Measurements from ENCODE around the gene JADE1. TPM values are rescaled to one million over a fixed set of nuclear protein-coding genes. Genes with fewer than 3 reads are reported as not detected.

JADE1 gene
- polyA plus RNA-seq, 3 donors = 44.7 to 48.0 (median 48.0) TPM

DNA sequence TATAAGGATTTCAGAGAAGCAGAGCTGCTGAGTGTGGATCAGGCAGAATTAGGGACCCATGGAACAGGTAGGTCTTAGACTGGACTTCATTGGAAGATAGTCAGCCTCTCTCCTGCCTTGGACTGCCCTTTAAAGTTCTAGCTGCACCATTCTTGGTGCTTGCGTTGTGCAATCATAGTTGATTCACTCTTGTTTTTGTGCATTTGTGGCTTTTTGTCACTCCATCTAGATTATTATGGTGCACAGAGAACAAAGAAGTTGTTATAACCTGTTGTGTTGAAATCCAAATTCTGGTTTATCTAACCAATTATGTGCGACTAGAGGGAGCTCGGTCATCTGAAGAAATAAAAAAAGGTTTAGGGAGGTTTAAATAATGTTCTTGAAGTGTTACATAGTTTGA, 59.3 kb downstream of the JADE1 start:
- DNase-seq (ENCODE audit: low read depth in 3 of 3, low spot score in 2 of 3) = no peak

DNA sequence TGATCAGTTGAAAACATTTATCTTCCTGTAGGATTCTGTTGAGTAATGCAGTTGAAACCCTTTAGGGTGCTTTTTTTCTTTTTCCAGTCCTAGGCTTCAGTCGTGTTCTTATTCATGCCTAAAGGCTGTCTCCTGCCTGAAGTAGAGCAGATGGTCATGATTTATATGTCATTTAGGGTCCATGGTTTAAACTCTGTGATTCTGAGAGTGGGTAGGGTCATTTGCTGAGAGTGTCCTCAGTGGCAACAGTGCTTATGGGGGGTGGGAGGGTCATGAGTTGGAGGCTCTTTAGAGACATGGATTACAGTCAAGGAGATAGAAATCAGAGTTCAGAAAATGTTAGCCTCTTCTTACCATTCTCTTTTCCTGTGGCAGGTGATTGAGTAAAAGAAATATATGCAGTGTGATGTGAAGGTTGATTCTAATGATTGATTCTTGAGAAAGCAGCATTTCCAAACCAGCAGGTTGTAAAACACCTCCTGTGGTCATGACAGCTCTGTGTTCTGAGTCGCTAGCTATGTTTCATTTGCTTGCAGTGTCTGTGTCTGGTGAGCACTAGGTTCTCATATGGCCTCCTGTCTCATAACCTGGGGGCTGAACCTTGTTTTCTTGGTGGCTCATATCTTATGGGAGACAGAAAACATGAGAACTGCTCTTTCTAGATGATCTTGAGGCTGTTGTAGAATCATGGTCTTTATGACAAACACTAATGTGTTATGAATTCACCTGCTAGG, 60.4 kb downstream of the JADE1 start:
- DNase-seq (ENCODE audit: low read depth in 3 of 3, low spot score in 2 of 3) = no peak

DNA sequence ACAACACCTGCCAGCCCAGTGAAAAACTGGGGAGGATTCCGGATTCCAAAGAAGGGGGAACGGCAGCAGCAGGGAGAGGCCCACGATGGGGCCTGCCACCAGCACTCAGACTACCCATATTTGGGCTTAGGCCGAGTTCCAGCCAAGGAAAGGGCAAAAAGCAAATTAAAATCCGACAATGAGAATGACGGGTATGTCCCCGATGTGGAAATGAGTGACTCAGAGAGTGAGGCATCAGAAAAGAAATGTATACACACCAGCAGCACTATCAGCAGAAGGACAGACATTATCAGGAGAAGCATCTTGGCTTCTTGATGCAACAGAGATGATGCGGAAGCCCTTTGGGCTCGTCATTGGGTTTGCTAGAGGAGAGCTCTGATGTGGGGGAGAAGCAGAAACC, 62.4 kb downstream of the JADE1 start:
- no peak for DNase-seq (ENCODE audit: low read depth in 3 of 3, low spot score in 2 of 3)

DNA sequence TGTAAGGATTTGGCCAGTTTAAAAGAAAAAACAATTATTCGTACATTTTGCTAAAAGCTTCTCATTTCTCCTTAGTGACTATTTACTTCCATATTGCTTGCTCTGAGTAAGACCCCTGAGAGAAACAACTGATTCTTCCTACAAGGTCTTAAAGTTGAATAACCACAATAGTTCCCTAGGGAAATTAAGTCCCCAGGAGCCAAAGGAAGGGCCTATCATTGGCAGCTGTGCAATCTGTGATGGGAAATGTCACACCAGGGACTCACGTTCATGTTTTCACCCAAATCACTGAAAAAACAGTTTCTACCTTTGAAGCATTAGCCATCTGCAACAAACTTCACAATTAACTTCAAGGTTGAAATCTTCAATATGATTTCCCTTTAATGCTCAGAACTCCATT, 66.7 kb downstream of the JADE1 start:
- DNase-seq (ENCODE audit: low read depth in 3 of 3, low spot score in 2 of 3) = no peak

DNA sequence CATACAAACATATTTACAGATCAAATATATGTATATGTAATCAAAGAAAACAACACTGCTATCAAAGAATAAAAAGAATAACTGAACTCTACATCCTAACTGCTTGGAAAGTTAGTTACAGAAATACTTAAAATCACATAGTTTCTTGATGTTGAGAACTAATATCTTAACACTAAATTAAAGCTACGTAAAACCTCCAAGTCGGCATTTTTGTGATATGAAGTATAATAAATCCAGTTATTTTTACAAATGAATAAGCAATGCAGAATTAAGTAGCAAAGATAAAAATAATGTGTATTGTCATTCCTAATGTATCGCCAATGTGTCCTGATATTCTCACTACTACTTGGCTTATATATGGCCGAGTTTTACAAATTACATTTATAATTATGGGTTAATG, 68.4 kb downstream of the JADE1 start:
- no peak for DNase-seq (ENCODE audit: low read depth in 3 of 3, low spot score in 2 of 3)

DNA sequence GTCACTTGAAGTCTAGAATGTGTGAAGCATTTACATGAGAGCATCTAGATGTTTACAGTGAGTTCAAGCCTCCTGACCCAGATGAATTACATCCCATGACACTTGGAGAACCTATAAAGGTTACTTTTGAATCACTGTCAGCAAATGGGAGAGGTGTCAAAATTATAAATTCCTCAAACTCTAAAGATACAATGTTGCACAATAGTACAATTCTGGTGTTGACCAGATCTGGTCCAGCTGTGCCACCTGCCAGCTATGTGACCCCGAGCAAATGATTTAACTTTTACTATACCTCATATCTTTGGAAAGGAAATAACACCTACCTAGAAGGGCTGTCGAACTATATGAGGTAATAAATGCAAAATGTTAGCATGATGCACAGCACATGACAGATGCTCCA, 69.8 kb downstream of the JADE1 start:
- DNase-seq (ENCODE audit: low read depth in 3 of 3, low spot score in 2 of 3) = no peak

DNA sequence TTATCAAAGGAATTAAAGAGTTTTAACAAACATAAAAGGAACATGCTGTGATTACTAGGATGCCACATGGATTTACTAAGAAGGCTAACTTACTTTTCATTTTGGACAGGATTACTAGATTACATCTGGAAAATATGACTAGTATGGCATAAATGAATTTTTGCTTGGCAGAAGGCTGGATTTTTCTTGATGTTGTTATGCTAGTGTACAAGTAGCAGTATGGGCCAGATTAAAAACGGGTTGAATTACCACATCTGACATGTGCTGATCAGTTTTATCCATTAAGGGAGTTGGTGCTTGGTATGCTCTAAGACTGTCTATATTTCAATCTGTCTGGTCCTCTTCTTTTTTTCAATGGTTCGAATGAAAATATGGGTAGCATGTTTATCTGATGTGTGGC, 70.5 kb downstream of the JADE1 start:
- DNase-seq (ENCODE audit: low read depth in 3 of 3, low spot score in 2 of 3) = no peak

DNA sequence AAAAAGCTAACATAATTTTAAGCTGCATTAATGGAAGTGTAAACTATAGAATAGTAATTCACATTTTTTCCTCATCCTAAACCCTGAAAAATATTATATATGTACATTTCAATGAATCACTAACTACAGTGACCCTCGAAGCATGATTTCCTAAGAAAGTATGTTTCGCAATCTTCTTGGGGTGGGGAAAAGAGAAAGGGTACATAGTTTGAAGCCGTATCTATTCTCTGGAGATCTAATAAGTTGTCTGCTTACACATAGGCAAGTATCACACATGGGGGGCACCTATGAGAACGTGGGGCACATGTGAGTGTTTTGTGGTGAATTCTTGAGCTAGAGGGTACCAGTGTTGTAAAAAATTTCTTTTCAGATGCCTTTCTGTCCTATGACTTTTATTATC, 71.2 kb downstream of the JADE1 start:
- no peak for DNase-seq (ENCODE audit: low read depth in 3 of 3, low spot score in 2 of 3)

DNA sequence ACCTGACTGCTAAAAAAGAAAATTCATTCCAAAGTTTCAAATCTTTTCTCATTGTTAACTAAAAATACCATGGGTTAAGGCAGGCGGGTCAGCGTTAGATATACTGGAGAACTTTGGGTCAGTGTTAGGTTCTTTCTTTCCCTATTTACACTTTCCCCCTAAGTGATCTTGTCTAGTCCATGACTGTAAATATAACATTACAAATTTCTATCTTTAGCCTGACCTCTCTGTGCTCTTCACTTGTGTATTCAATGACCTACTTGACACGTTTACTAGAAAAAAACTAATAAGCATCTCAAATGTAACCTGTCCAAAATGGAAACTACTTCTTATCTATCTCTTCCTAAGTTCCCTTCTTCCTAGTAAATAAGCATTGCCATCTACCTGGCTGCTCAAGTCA, 95.3 kb downstream of the JADE1 start:
- no peak for DNase-seq (ENCODE audit: low read depth in 3 of 3, low spot score in 2 of 3)

DNA sequence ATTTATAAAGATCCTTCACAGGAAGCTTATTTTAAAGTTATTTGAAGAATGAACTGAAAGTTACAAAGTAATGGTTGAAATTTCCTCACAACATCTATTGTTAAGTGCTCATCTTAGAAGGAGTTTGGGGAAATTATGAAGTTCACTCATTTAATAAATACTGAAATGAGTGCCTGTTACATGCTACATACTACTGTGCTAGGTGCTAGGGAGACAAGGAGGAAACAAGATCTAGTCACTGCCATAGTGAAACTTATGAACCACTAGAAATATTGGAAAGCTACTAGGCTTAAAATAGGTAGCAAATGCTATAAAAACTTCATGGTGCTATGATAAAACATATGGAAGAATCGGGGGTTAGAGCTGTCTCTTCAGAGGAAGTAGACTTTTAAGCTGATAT, 97.1 kb downstream of the JADE1 start:
- DNase-seq (ENCODE audit: low read depth in 3 of 3, low spot score in 2 of 3) = no peak

DNA sequence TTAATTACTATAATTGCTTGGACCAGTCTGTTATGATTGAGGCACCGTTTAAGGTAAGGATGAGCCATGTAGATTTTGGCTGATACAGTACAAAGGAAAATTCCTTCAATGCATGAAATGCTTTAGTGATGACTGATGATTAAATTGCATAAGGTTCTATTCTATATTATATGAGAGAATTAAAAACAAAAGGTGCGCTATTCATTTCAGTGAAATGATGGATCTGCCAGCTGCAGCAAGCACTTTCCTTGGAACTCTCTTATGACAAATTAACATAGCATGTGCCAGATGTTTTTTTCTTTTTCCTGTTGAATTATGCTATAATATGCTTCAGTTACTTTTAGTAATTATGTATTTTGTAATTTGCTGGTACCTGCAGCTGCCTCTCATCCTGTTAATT, 98.5 kb downstream of the JADE1 start:
- DNase-seq (ENCODE audit: low read depth in 3 of 3, low spot score in 2 of 3) = no peak

DNA sequence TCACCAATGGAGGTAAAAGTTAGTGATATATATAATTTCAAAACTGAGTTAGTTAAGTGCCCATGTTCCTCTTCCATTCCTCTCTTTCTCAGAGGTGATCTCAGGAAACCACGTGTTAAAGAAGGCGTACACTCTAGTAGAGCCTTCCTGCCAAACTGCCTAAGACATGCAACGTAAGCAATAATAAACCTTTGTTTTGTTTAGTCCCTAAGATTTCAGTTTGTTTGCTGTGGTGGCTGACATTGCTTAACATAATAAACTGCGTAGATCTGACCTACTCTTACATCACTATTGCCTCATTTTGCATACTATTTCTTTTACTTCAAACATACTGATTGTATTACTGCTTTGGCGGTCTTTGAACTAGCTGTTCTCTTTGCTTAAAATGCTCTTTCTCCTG, 99.2 kb downstream of the JADE1 start:
- DNase-seq (ENCODE audit: low read depth in 3 of 3, low spot score in 2 of 3) = no peak

DNA sequence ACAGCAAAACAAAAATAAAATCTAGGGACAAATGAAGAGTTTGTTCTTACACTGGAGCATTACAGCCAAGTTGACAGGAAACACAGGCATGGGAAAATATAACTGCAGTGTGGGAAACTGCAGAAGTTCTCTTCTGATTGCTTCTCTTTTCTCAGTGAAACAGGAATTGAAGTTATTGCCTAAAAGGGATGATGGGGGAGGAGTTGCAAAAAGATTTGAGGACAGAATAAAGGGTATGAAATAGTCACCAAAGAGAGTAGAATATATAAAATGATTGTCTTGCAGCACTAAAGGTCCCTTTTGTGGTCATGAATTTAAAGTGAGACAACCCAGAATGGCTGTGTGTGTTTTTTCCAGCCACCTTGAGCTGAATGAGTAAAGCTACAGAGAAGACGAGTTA, 103.7 kb downstream of the JADE1 start:
- DNase-seq (ENCODE audit: low read depth in 3 of 3, low spot score in 2 of 3) = no peak

DNA sequence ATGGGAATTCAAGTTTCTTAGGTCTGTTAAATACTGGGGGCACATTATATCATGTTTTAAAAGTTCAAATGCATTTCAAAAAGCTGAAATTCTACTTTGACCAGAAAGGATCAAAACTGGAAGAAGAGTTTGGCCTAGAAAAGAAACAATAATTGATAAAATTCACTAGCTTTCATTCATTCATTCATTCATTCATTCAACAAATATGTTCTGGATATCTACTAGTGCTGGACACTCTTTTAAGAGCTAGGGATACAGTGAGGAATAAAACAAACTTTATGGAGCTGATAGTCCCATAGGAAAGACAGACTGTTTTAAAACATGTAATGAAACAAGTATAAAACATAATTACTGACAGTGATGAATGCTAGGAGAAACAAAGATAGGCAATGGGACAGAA, 106.0 kb downstream of the JADE1 start:
- DNase-seq (ENCODE audit: low read depth in 3 of 3, low spot score in 2 of 3) = no peak

DNA sequence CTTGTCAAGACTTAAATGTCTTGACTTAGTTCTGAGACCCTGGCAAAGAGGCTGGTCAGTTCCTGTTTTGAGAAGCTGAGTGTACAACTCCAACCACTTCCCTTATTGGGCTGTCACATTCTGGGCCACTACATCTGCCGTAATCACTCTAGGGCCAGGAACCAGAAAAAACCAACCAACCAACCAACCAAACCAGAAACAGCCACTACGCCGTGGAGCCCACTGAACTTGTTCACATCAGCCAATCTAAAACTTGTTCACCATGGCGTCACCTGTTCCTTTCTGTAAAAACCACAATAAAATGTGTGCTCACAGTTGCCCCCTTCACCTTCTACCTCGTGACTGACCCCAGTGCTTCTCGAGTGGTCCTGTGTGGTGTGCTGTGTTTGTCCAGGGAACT, 107.3 kb downstream of the JADE1 start:
- no peak for DNase-seq (ENCODE audit: low read depth in 3 of 3, low spot score in 2 of 3)

DNA sequence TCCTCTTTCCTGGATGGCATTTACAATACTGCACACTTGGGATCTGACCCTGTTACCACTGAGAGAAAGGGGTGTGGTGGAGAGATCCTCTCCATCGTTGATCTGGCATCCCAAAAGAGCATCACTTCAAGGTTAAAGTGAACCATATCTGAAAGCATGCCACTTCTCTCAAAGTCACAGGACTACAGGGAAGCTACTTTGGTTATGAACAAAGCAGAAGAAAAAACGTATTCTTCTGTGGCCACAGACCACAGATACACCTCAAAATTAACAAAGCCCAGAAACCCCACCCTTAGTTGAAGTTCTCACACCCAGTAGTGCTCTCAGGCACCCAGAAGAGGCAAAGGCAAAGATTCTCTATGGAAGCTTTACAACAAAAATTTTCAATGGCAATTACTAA, 108.3 kb downstream of the JADE1 start:
- no peak for DNase-seq (ENCODE audit: low read depth in 3 of 3, low spot score in 2 of 3)

DNA sequence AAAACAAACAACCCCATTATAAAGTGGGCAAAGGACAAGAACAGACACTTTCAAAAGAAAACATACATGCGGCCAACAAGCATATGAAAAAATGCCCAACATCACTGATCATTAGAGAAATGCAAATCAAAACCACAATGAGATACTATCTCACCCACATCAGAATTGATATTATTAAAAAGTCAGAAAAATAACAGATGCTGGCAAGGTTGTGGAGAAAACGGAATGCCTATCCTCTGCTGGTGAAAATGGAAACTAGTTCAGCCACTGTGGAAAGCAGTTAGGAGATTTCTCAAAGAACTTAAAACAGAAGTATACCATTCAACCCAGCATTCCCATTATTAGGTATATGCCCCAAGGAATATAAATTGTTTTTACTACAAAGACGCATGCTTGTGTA, 112.5 kb downstream of the JADE1 start:
- DNase-seq (ENCODE audit: low read depth in 3 of 3, low spot score in 2 of 3) = no peak
